Natural killer cell treated with Interleukin-12 subunit alpha and Interleukin-12 subunit beta and Interleukin-15 and Interleukin-18, amount 100 ng/mL, for 72 hours (primary cell): ENCODE data around the gene LDLRAP1. TPM values are rescaled to one million over a fixed set of nuclear protein-coding genes. Genes with fewer than 3 reads are reported as not detected.

ENCODE experiments used
- ATAC-seq, 2 donors: fragments of 150-1000 bp; cut with Tn5 transposase in 1 of 2; sonication (Bioruptor Pico), chemical (Tn5 transposase) in 1 of 2; 2 replicates each; pipeline ENCODE4 v1.10.0; 2021
- DNase-seq: peaks from one replicate; pipeline ENCODE4 v3.0.0; 2022; ENCODE audit warnings: low spot score
- H3K27ac Mint-ChIP-seq, 2 donors: 1 replicate in 1 of 2; 2 replicates in 1 of 2; pipeline ENCODE4 v1.8.0; 2022; ENCODE audit warnings: mixed read lengths in 2 of 2, mild to moderate bottlenecking in 1 of 2, moderate library complexity in 1 of 2
- H3K27me3 Mint-ChIP-seq, 2 donors: 1 replicate in 1 of 2; 2 replicates in 1 of 2; pipeline ENCODE4 v1.8.0; 2022; ENCODE audit warnings: mixed read lengths in 2 of 2
- H3K36me3 Mint-ChIP-seq: one replicate; pipeline ENCODE4 v1.8.0; 2022; ENCODE audit warnings: mixed read lengths
- H3K4me1 Mint-ChIP-seq, 2 donors: 1 replicate in 1 of 2; 2 replicates in 1 of 2; pipeline ENCODE4 v1.8.0; 2022; ENCODE audit warnings: low read depth in 2 of 2, mixed read lengths in 2 of 2, mild to moderate bottlenecking in 1 of 2
- H3K4me3 Mint-ChIP-seq: one replicate; pipeline ENCODE4 v1.8.0; 2022; ENCODE audit warnings: mixed read lengths
- H3K9me3 Mint-ChIP-seq: 2 replicates; pipeline ENCODE4 v1.8.0; 2022; ENCODE audit warnings: mixed read lengths
- total RNA-seq, 2 donors: library from RNA; stranded (reverse); gene quantifications; one replicate each; pipeline ENCODE4 v1.2.3, GENCODE V29; 2022

The LDLRAP1 gene
- total RNA-seq, 2 donors from 2014 or later: 2.4 to 4.1 TPM

DNA sequence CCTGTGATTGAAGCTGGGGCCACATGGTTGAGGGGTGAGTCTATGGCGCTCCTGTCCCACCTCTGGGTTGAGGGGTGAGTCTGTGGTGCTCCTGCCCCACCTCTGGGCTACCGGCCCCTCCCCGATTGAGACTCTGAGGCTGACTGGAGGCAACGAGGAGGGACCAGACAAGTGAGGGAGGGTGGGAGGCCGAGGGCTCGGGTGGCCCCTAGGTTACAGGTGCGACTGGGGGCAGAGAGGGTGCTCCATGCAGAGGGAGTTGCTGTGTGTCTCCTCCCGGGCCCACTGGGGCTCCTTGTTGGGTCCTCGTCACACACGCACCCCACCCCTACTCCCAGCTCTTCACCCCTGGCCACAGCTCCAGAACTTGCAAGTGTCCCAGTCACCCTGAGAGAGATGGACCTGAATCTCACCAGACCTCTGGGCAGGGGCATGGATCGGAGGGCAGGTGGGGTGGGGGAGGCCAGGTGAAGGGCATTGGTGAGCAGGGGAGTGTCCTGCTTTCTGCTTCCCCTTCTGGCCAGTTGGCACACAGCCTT, 12.8 kb downstream of the LDLRAP1 start:
- H3K27me3 Mint-ChIP-seq: no peaks in the 10 kb centered on the region
- DNase-seq (no peak), ATAC-seq (no peak)
- H3K27ac Mint-ChIP-seq: no peak overlapping the region
- no peak overlapping the region for H3K4me3 Mint-ChIP-seq
- peaks cover 8 to 18% of the 10 kb centered on the region in 2 donors for H3K4me1 Mint-ChIP-seq
- H3K9me3 Mint-ChIP-seq: no peaks in the 10 kb centered on the region
- no peaks in the 10 kb centered on the region for H3K36me3 Mint-ChIP-seq

DNA sequence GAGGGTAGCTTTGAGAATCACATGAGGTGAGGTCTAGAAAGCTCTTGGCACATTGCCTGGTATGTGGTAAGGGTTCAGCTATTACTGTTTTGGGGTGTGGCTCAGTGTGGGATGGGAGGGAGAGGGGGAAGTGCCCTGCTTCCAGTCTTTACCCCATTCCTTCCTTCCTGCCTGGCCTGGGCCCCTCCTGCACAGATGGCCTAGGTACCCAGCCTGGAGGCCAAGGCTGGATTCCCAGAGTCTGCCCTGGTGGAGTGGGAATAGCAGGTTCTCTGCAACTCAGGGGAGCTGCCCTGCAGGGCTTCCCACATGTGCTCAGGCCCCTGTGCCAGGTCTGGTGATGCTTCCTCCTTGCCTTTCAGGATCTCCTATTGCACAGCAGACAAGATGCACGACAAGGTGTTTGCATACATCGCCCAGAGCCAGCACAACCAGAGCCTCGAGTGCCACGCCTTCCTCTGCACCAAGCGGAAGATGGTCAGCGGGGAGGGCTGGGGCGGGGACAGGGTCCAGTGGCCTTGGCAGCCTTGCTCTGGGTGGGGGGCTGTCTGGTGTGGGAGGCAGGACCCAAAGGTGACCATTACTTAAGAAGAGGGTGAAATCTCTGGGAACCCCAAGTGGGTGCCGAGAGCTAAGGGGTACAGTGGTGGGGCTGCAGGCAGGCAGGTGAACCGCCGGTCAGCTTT, 13.5 kb downstream of the LDLRAP1 start:
- Mint-ChIP-seq H3K9me3 (no peaks in the 10 kb centered on the region), H3K36me3 (no peaks in the 10 kb centered on the region), H3K27ac (no peak overlapping the region), H3K4me3 (no peak overlapping the region), H3K27me3 (no peaks in the 10 kb centered on the region), H3K4me1 (peaks cover 15 to 20% of the 10 kb centered on the region in 2 donors)
- DNase-seq: no peak
- no peak for ATAC-seq

DNA sequence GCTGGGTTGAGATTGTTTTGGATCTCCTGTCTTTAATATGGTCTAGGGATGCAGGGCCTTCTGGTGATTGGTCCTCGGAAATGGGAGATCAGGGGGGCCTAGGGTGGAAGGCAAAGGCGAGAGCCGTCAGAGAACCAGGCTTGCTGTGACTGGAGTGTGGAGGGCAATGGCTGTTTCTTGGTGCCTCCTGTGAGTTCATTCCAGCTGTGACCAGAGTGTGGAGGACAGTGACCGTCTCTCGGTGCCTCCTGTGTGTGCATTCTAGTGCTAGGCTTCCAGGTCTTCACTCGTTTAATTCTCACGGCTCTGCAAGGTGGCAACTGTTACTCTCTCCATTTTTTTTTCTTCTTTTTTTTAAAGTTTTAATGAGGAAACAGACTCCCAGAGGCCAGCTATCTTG, 14.1 kb downstream of the LDLRAP1 start:
- H3K4me3 Mint-ChIP-seq: no peak overlapping the region
- H3K36me3 Mint-ChIP-seq: no peaks in the 10 kb centered on the region
- no peaks in the 10 kb centered on the region for H3K9me3 Mint-ChIP-seq
- no peak for DNase-seq
- no peaks in the 10 kb centered on the region for H3K27me3 Mint-ChIP-seq
- no peak for ATAC-seq
- peaks cover 19 to 23% of the 10 kb centered on the region in 2 donors for H3K4me1 Mint-ChIP-seq
- no peak overlapping the region for H3K27ac Mint-ChIP-seq

DNA sequence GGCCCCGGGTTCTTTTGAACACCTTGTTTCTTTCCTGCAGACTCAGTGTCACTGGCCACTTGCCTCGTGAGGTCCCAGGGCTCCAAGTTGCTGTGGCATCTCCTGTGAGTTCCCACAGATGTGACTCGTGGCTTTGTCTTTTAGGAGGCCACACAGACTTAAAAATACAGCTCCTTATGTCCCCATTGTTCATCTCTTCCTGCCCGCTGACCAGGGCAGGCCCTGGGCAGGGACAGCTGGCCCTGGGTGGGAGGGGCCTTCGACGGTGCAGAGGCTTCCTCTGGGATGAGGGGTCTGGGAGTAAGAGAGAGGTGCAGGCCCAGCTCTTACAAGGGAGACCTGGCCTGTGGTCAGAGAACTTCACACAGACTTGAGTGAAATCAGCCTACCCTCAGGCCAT, 15.6 kb downstream of the LDLRAP1 start:
- Mint-ChIP-seq H3K36me3 (no peaks in the 10 kb centered on the region), H3K9me3 (no peaks in the 10 kb centered on the region), H3K27me3 (no peaks in the 10 kb centered on the region), H3K27ac (no peak overlapping the region), H3K4me3 (no peak overlapping the region), H3K4me1 (peaks cover 25 to 28% of the 10 kb centered on the region in 2 donors)
- ATAC-seq: no peak
- DNase-seq: no peak

DNA sequence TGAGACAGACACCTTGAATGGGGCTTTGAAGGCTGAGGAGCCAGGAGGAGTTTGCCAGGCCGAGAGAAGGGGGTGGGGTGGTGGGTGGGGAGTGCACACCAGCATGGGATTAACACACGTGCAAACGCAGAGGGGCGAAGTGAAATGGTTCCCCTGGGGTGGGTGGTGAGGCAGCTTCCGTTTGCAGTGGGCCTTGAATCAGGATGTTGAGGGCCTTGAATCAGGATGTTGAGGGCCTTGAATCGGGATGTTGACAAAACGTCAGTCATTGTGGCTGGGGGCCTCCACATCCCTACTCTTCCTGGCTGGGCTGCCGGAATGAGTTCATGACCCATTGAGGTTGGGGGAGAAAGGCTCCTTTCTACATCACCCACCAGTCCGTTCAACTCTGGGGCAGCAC, 16.6 kb downstream of the LDLRAP1 start:
- H3K27ac Mint-ChIP-seq: no peak overlapping the region
- no peaks in the 10 kb centered on the region for H3K36me3 Mint-ChIP-seq
- peaks cover 25 to 27% of the 10 kb centered on the region in 2 donors for H3K4me1 Mint-ChIP-seq

DNA sequence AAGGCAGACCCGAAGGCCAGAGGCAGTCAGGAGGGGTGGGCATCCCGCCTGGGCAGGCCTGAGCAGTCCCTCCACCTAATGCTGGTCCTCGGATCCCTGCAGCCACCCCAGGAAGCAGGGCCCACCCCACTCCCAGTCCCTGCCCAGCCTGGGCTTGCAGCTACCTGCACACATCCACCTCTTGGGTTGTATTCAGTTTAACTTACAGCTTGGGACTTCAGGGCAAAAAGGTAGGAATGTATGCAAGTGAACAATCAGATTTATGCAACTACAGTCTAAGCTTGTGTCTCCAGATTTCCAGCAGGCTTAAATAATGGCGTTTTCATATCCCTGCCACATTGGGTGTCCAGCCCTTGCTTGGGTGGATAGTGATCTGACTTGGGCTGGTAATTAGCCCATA, 17.4 kb downstream of the LDLRAP1 start:
- no peaks in the 10 kb centered on the region for H3K27me3 Mint-ChIP-seq

More for the DNA sequence above, 16.6 kb downstream of the LDLRAP1 start:
- DNase-seq (no peak), ATAC-seq (no peak)
- H3K9me3 Mint-ChIP-seq: no peaks in the 10 kb centered on the region
- no peak overlapping the region for H3K4me3 Mint-ChIP-seq
- no peaks in the 10 kb centered on the region for H3K27me3 Mint-ChIP-seq

DNA sequence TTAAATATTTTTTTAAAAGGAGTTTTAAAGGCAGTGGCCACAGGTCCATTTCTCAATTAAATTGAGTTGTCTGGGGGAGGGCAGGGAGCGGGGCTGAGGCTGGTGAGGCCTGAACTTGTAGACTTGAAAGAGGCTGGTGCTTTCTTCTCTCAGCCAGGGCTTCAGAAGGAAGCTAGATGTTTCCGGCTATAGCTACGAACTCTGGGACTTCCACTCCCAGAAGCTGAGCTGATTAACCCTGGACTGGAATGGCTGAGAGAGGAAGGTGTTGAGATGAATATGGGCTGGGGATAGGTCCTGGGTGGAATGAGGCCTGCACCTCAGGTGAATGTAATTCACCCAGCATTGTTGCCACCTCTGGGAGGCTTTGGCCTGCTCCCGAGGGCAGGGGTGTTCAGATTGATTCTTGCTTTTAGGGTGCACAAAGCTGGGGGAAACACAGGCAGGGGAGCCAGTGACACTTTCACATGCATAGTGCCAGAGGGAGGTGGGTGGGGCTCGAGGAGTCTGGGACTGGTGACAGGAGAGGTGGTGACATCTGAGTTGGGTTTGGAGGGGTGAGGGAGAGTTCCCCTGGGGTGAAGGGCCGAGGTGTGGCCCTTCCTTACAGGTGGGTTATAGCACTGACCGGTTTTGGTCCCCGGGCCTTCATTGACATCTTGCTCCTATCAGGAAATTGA, 18.2 kb downstream of the LDLRAP1 start:
- Mint-ChIP-seq H3K9me3 (no peaks in the 10 kb centered on the region), H3K4me3 (no peak overlapping the region), H3K27me3 (no peaks in the 10 kb centered on the region), H3K4me1 (peaks cover 20 to 24% of the 10 kb centered on the region in 2 donors), H3K36me3 (no peaks in the 10 kb centered on the region), H3K27ac (peak overlapping the region in 1 of 2 donors; percentile 83)
- no peak for DNase-seq
- no peak for ATAC-seq

More for the DNA sequence above, 17.4 kb downstream of the LDLRAP1 start:
- Mint-ChIP-seq H3K36me3 (no peaks in the 10 kb centered on the region), H3K9me3 (no peaks in the 10 kb centered on the region), H3K4me3 (no peak overlapping the region), H3K27ac (peak overlapping the region in 1 of 2 donors; percentile 83), H3K4me1 (peaks cover 22 to 26% of the 10 kb centered on the region in 2 donors)
- DNase-seq (no peak), ATAC-seq (no peak)

DNA sequence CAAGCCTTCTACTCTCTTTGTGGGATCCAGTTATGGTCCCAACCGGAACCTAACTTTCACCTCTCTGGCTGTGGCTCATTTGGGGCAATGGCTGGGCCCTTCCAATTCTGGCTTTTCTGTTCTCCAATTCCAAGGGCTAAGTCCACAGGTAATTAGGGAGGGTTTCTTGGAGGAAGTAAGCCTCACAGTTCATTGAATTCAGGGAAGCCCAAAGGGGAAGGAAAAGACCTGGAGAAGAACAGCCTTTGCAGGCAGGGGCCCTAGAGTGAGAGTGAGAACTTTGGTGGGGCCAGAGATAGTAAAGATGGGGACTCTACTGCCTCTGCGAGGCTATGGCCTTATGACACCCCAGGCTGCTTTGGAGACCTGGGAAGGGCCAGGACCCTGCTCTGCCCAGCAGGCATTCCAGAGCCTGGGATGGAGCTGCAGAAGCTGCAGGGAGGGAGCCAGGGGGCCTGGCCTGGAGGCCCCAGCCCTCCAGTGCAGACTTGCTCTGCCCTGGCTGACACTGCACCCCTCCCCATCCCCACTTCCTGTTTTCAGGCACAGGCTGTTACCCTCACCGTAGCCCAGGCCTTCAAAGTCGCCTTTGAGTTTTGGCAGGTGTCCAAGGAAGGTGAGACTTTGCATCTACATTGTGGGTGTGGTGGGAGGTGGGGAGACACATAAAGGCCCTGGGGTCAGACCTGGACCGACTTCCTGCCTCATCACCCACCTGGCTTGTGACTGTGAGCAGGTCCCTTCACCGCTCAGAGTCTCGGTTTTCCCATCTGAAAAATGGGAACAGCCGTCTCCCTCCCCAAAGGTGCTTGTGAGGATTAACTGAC, 18.9 kb downstream of the LDLRAP1 start:
- H3K27me3 Mint-ChIP-seq: no peaks in the 10 kb centered on the region
- peak; percentile 62 to 65 for ATAC-seq
- no peaks in the 10 kb centered on the region for H3K9me3 Mint-ChIP-seq
- peaks cover 20 to 24% of the 10 kb centered on the region in 2 donors for H3K4me1 Mint-ChIP-seq
- H3K27ac Mint-ChIP-seq: peak overlapping the region in 1 of 2 donors; percentile 85
- H3K4me3 Mint-ChIP-seq: peak overlapping the region; percentile 55
- no peak for DNase-seq
- no peaks in the 10 kb centered on the region for H3K36me3 Mint-ChIP-seq

DNA sequence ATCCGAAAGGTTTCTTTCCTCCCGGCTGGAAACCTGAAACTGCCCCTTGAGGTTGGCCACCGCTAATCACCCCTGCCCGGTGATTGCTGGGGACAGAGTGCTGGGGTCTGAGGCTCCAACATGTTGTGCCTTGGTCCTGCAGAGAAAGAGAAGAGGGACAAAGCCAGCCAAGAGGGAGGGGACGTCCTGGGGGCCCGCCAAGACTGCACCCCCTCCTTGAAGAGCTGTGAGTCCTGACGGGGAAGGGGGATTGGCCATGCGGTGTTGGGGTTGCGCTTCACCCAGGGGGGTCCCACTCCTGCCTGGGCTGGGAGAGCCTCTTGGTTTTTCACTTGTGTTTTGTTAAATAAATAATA, 19.5 kb downstream of the LDLRAP1 start:
- ATAC-seq (no peak), DNase-seq (no peak)
- H3K4me3 Mint-ChIP-seq: peak overlapping the region; percentile 55
- H3K27me3 Mint-ChIP-seq: no peaks in the 10 kb centered on the region
- peak overlapping the region in 1 of 2 donors; percentile 85 for H3K27ac Mint-ChIP-seq
- H3K9me3 Mint-ChIP-seq: no peaks in the 10 kb centered on the region
- no peaks in the 10 kb centered on the region for H3K36me3 Mint-ChIP-seq
- H3K4me1 Mint-ChIP-seq: peaks cover 20 to 27% of the 10 kb centered on the region in 2 donors

DNA sequence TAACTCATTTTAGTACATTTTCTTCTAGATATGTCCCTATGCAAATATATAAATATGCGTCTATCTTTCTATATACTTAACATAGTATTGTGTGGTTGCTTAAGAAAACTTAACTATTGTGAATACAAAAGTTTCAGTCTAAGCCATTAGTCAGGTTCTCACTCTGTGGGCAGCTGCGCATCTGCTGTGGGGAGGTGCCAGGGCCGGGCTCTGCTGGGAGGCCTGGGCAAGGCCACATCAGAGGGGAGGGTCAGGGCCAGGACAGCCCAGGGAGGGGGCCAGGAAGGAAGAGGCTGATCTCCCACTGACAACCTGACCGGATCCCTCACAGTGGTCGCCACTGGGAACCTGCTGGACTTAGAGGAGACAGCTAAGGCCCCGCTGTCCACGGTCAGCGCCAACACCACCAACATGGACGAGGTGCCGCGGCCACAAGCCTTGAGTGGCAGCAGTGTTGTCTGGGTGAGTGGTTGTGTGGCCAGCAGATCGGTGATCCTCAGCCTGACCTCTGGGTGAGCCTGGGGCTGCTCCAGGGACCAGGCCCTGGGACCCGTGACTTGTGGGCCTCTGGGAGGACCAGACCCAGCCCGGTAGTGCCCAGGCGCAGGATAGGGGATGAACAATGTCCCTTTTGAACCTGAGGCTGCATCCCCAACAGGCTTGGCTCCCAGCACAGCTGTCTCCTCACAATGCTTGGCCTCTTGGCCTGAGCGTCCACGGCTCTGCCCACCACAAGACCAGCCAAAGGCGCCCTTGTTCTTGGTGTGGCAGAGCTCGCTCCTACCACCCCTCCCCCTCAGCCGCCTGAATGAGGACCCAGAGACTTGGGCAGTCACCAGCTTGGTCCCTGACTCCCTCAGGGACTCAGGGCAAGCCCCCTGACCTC, 20.2 kb downstream of the LDLRAP1 start:
- no peaks in the 10 kb centered on the region for H3K9me3 Mint-ChIP-seq
- peak in 1 of 2 donors; percentile 29 for ATAC-seq

DNA sequence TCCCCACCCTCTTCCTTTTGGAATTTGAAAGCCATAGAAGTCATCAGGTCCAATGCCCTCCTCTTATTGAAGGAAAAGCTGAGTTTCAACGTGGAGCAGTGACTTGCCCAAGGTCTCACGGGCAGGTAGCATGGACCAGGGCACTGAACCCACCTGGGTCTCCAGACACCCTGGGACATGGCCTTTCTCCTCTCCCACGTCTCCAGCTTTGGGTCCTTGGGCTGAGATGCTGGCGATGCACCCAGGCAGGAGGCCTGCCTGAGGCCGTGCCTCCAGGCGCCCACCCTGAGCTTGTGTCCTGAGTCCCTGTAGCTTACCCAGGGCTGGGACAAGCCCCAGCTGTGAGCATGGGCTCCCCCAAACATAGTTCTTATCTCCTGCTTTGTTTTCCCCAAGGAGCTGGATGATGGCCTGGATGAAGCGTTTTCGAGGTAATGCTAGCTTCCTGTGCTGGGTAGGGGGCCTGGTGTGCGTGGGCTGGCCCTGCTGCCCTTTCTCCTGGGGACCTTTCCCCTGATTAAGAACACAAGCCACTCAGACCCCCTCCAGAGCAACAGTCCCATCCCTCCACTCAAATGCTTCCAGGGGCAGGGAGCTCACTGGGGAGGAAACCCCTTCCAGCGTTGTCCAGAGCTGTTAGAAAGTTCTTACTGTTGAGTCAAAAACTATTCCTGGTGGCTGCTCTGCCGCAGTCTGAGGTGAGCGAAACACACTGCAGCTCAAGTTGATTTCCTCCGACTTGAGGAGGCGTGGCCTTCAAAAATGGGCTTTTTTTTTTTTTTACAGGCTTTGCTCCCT, 21.6 kb downstream of the LDLRAP1 start:
- Mint-ChIP-seq H3K4me1 (peaks cover 20 to 31% of the 10 kb centered on the region in 2 donors), H3K27me3 (no peaks in the 10 kb centered on the region), H3K9me3 (no peaks in the 10 kb centered on the region), H3K36me3 (no peaks in the 10 kb centered on the region), H3K27ac (no peak overlapping the region), H3K4me3 (no peak overlapping the region)
- no peak for ATAC-seq
- no peak for DNase-seq

More for the DNA sequence above, 20.2 kb downstream of the LDLRAP1 start:
- H3K27ac Mint-ChIP-seq: peak overlapping the region in 1 of 2 donors; percentile 85
- DNase-seq: no peak
- no peaks in the 10 kb centered on the region for H3K36me3 Mint-ChIP-seq
- H3K4me3 Mint-ChIP-seq: no peak overlapping the region
- H3K4me1 Mint-ChIP-seq: peaks cover 20 to 31% of the 10 kb centered on the region in 2 donors
- H3K27me3 Mint-ChIP-seq: no peaks in the 10 kb centered on the region

DNA sequence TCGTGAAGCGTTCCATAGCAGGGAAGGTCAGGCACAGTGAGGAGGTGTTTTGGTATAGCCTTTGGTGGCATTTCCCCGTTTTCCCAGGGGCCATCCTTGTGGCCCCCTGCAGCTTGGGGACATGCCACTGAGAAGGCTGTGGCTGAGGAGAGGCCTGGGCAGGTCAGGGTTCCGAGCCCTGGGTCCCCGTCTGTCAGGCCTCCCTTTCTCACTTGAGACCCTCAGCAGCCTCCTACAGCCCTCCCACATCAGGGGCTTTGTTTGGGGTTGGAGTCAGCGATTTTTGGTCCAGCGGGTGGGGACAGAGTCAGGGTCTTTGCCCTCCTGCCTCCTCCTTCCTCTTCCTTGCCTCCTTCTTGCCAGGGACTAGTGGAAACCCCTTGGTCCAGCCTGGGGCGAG, 22.2 kb downstream of the LDLRAP1 start:
- H3K36me3 Mint-ChIP-seq: no peaks in the 10 kb centered on the region
- H3K4me1 Mint-ChIP-seq: peaks cover 20 to 32% of the 10 kb centered on the region in 2 donors
- no peaks in the 10 kb centered on the region for H3K9me3 Mint-ChIP-seq
- no peak overlapping the region for H3K27ac Mint-ChIP-seq
- ATAC-seq: no peak
- H3K27me3 Mint-ChIP-seq: no peaks in the 10 kb centered on the region
- no peak overlapping the region for H3K4me3 Mint-ChIP-seq
- DNase-seq: no peak
